ENCODE data around the gene DEFB123. TPM values are rescaled to one million over a fixed set of nuclear protein-coding genes. Genes with fewer than 3 reads are reported as not detected.
"Not testable (repeated sequence)": the region's sequence is repeated elsewhere in the genome, so short reads cannot be mapped to it uniquely, and the experiment has no call there.

The DEFB123 gene
- total and polyA plus RNA-seq, 4 experiments from 2014 or later: not detected

GRCh38 chr20:31415653-31416052 lies 24.8 kb upstream of the DEFB123 start:
- intact Hi-C loops (cut with micrococcal nuclease): no loop called here
- ChIA-PET CTCF (ENCODE audit: partially characterized antibody) (no interaction called here), POLR2A (ENCODE audit: partially characterized antibody) (no interaction called here)
- H3K27ac ChIP-seq (ENCODE audit: low read depth, low read length): no peak overlapping the region
- no peaks in the 10 kb centered on the region for H3K9me3 ChIP-seq (ENCODE audit: control insufficient read depth in 1 of 2, low read length in 2 of 2)
- no peaks in the 10 kb centered on the region for H3K4me1 ChIP-seq (ENCODE audit: insufficient read depth, low read length)
- Mint-ChIP-seq H3K27ac (peak overlapping the region in 1 of 7 donors; percentile 68), H3K36me3 (no peaks in the 10 kb centered on the region), H3K27me3 (peaks cover 13 to 17% of the 10 kb centered on the region in 2 donors), H3K9me3 (peaks cover 0 to 2% (median 0%) of the 10 kb centered on the region in 8 donors), H3K4me1 (no peaks in the 10 kb centered on the region), H3K4me3 (no peak overlapping the region)
- no peaks in the 10 kb centered on the region for H3K36me3 ChIP-seq (ENCODE audit: insufficient read depth, low read length)
- no peak for DNase-seq
- no peak overlapping the region for H3K4me3 ChIP-seq (ENCODE audit: low read length in 2 of 2)
- H3K27me3 ChIP-seq (ENCODE audit: insufficient read depth, low read length): no peaks in the 10 kb centered on the region

- H3K27ac ChIP-seq (ENCODE audit: low read depth, low read length): no peak overlapping the region
- CTCF ChIA-PET (ENCODE audit: partially characterized antibody): no interaction called here
- POLR2A ChIA-PET (ENCODE audit: partially characterized antibody): no interaction called here
- intact Hi-C loops (cut with micrococcal nuclease): no loop called here
- no peaks in the 10 kb centered on the region for H3K9me3 ChIP-seq (ENCODE audit: control insufficient read depth in 1 of 2, low read length in 2 of 2)
- Mint-ChIP-seq H3K27ac (no peak overlapping the region), H3K9me3 (peaks cover 0 to 2% (median 0%) of the 10 kb centered on the region in 8 donors), H3K36me3 (no peaks in the 10 kb centered on the region), H3K4me3 (no peak overlapping the region), H3K4me1 (no peaks in the 10 kb centered on the region), H3K27me3 (peaks cover 13 to 14% of the 10 kb centered on the region in 2 donors)
- no peak overlapping the region for H3K4me3 ChIP-seq (ENCODE audit: low read length in 2 of 2)
- H3K27me3 ChIP-seq (ENCODE audit: insufficient read depth, low read length): no peaks in the 10 kb centered on the region
- H3K4me1 ChIP-seq (ENCODE audit: insufficient read depth, low read length): no peaks in the 10 kb centered on the region
- H3K36me3 ChIP-seq (ENCODE audit: insufficient read depth, low read length): no peaks in the 10 kb centered on the region
- no peak for DNase-seq
These were observed 22.1 kb upstream of the DEFB123 start for GRCh38 chr20:31418307-31418706.

GRCh38 chr20:31425797-31426196 lies 14.6 kb upstream of the DEFB123 start:
- Mint-ChIP-seq H3K9me3 (peaks cover 0 to 6% (median 0%) of the 10 kb centered on the region in 8 donors), H3K27me3 (peaks cover 0 to 6% of the 10 kb centered on the region in 2 donors), H3K4me1 (no peaks in the 10 kb centered on the region), H3K4me3 (no peak overlapping the region), H3K36me3 (no peaks in the 10 kb centered on the region), H3K27ac (no peak overlapping the region)
- CTCF ChIA-PET (ENCODE audit: partially characterized antibody): no interaction called here
- intact Hi-C loops (cut with micrococcal nuclease): no loop called here
- no peaks in the 10 kb centered on the region for H3K27me3 ChIP-seq (ENCODE audit: insufficient read depth, low read length)
- H3K4me1 ChIP-seq (ENCODE audit: insufficient read depth, low read length): no peaks in the 10 kb centered on the region
- POLR2A ChIA-PET (ENCODE audit: partially characterized antibody): no interaction called here
- no peak overlapping the region for H3K4me3 ChIP-seq (ENCODE audit: low read length in 2 of 2)
- DNase-seq: no peak
- H3K36me3 ChIP-seq (ENCODE audit: insufficient read depth, low read length): no peaks in the 10 kb centered on the region
- H3K27ac ChIP-seq (ENCODE audit: low read depth, low read length): no peak overlapping the region
- no peaks in the 10 kb centered on the region for H3K9me3 ChIP-seq (ENCODE audit: control insufficient read depth in 1 of 2, low read length in 2 of 2)

DNA sequence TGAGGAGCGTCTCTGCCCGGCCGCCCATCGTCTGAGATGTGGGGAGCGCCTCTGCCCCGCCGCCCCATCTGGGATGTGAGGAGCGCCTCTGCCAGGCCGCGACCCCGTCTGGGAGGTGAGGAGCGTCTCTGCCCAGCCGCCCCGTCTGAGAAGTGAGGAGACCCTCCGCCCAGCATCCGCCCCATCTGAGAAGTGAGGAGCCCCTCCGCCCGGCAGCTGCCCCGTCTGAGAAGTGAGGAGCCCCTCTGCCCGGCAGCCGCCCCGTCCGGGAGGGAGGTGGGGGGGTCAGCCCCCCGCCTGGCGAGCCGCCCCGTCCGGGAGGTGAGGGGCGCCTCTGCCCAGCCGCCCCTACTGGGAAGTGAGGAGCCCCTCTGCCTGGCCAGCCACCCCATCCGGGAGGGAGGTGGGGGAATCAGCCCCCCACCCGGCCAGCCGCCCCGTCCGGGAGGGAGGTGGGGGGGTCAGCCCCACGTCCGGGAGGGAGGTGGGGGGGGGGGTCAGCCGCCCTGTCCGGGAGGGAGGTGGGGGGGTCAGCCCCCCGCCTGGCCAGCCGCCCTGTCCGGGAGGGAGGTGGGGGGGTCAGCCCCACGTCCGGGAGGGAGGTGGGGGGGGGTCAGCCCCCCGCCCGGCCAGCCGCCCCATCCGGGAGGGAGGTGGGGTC lies 13.4 kb upstream of the DEFB123 start:
- not testable (repeated sequence) for H3K9me3 Mint-ChIP-seq, H3K27me3 Mint-ChIP-seq

GRCh38 chr20:31427576-31427975 lies 12.9 kb upstream of the DEFB123 start:
- H3K4me1 Mint-ChIP-seq; H3K27ac ChIP-seq (ENCODE audit: low read depth, low read length); POLR2A ChIA-PET (ENCODE audit: partially characterized antibody); H3K4me1 ChIP-seq (ENCODE audit: insufficient read depth, low read length); H3K9me3 Mint-ChIP-seq; H3K27me3 ChIP-seq (ENCODE audit: insufficient read depth, low read length); intact Hi-C loops (cut with micrococcal nuclease); H3K36me3 ChIP-seq (ENCODE audit: insufficient read depth, low read length); H3K4me3 Mint-ChIP-seq; H3K27ac Mint-ChIP-seq; CTCF ChIA-PET (ENCODE audit: partially characterized antibody); H3K4me3 ChIP-seq (ENCODE audit: low read length in 2 of 2); H3K36me3 Mint-ChIP-seq; DNase-seq; H3K27me3 Mint-ChIP-seq; H3K9me3 ChIP-seq (ENCODE audit: control insufficient read depth in 1 of 2, low read length in 2 of 2): not testable (repeated sequence)

More for the DNA sequence above, 13.4 kb upstream of the DEFB123 start:
- H3K27me3 ChIP-seq (ENCODE audit: insufficient read depth, low read length); H3K36me3 Mint-ChIP-seq; H3K4me3 ChIP-seq (ENCODE audit: low read length in 2 of 2); H3K4me1 ChIP-seq (ENCODE audit: insufficient read depth, low read length); H3K9me3 ChIP-seq (ENCODE audit: control insufficient read depth in 1 of 2, low read length in 2 of 2); H3K27ac Mint-ChIP-seq; H3K36me3 ChIP-seq (ENCODE audit: insufficient read depth, low read length); H3K4me3 Mint-ChIP-seq; H3K4me1 Mint-ChIP-seq; H3K27ac ChIP-seq (ENCODE audit: low read depth, low read length); DNase-seq; intact Hi-C loops (cut with micrococcal nuclease); CTCF ChIA-PET (ENCODE audit: partially characterized antibody); POLR2A ChIA-PET (ENCODE audit: partially characterized antibody): not testable (repeated sequence)

GRCh38 chr20:31430568-31431115 lies 9.8 kb upstream of the DEFB123 start:
- Mint-ChIP-seq H3K4me1 (no peaks in the 10 kb centered on the region), H3K36me3 (no peaks in the 10 kb centered on the region), H3K4me3 (no peak overlapping the region), H3K27me3 (peaks cover 17 to 19% of the 10 kb centered on the region in 2 donors), H3K9me3 (peaks cover 0 to 6% (median 0%) of the 10 kb centered on the region in 8 donors), H3K27ac (no peak overlapping the region)
- H3K36me3 ChIP-seq (ENCODE audit: insufficient read depth, low read length): no peaks in the 10 kb centered on the region
- POLR2A ChIA-PET (ENCODE audit: partially characterized antibody): no interaction called here
- H3K27me3 ChIP-seq (ENCODE audit: insufficient read depth, low read length): no peaks in the 10 kb centered on the region
- no peak for DNase-seq
- no peak overlapping the region for H3K4me3 ChIP-seq (ENCODE audit: low read length in 2 of 2)
- no peaks in the 10 kb centered on the region for H3K9me3 ChIP-seq (ENCODE audit: control insufficient read depth in 1 of 2, low read length in 2 of 2)
- H3K27ac ChIP-seq (ENCODE audit: low read depth, low read length): no peak overlapping the region
- no peaks in the 10 kb centered on the region for H3K4me1 ChIP-seq (ENCODE audit: insufficient read depth, low read length)
- CTCF ChIA-PET (ENCODE audit: partially characterized antibody): no interaction called here
- intact Hi-C loops (cut with micrococcal nuclease): no loop called here

- Mint-ChIP-seq H3K4me3 (no peak overlapping the region), H3K27me3 (peaks cover 4% of the 10 kb centered on the region in 2 donors), H3K27ac (no peak overlapping the region), H3K4me1 (no peaks in the 10 kb centered on the region), H3K9me3 (no peaks in the 10 kb centered on the region), H3K36me3 (no peaks in the 10 kb centered on the region)
- H3K27ac ChIP-seq (ENCODE audit: low read depth, low read length): no peak overlapping the region
- no peaks in the 10 kb centered on the region for H3K27me3 ChIP-seq (ENCODE audit: insufficient read depth, low read length)
- no peaks in the 10 kb centered on the region for H3K4me1 ChIP-seq (ENCODE audit: insufficient read depth, low read length)
- intact Hi-C loops (cut with micrococcal nuclease): no loop called here
- no peak overlapping the region for H3K4me3 ChIP-seq (ENCODE audit: low read length in 2 of 2)
- CTCF ChIA-PET (ENCODE audit: partially characterized antibody): no interaction called here
- no peaks in the 10 kb centered on the region for H3K9me3 ChIP-seq (ENCODE audit: control insufficient read depth in 1 of 2, low read length in 2 of 2)
- POLR2A ChIA-PET (ENCODE audit: partially characterized antibody): no interaction called here
- DNase-seq: no peak
- H3K36me3 ChIP-seq (ENCODE audit: insufficient read depth, low read length): no peaks in the 10 kb centered on the region
These were observed 5.8 kb downstream of the DEFB123 start for GRCh38 chr20:31446084-31446819.
